Keratinocyte (primary cell): ENCODE data around the gene OR4D9. TPM values are rescaled to one million over a fixed set of nuclear protein-coding genes. Genes with fewer than 3 reads are reported as not detected.

ENCODE experiments used
- DNase-seq: peaks from one replicate; pipeline ENCODE4 v3.0.0-alpha.2; 2011; ENCODE audit warnings: low read depth, missing footprints, low spot score
- FAIRE-seq: peaks from 2 replicates; lab custom pipeline; 2011; peaks lifted over from hg19 to GRCh38; lab: Jason Lieb, UNC
- H2AFZ ChIP-seq: 2 replicates; pipeline ENCODE4 v1.6.0; 2012; ENCODE audit warnings: low read length, control low read depth, inconsistent platforms; ENCODE audit not compliant: control insufficient read depth
- H3K27ac ChIP-seq: 2 replicates; pipeline ENCODE4 v1.5.1; 2011; ENCODE audit warnings: low read length; ENCODE audit not compliant: control insufficient read depth, insufficient read depth
- H3K27me3 ChIP-seq: 3 replicates; pipeline ENCODE4 v1.6.0; 2011; ENCODE audit warnings: low read length; ENCODE audit not compliant: control insufficient read depth, insufficient read depth; ENCODE audit errors: extremely low read depth
- H3K36me3 ChIP-seq, 2 experiments: 2 replicates in 1 of 2; 3 replicates in 1 of 2; pipeline ENCODE4 v1.5.1; 2011; ENCODE audit warnings: low read length in 2 of 2, mild to moderate bottlenecking in 1 of 2; ENCODE audit not compliant: control insufficient read depth in 2 of 2, insufficient read depth in 2 of 2; ENCODE audit errors: extremely low read depth in 1 of 2
- H3K4me1 ChIP-seq: 3 replicates; pipeline ENCODE4 v1.5.1; 2011; ENCODE audit warnings: low read length; ENCODE audit not compliant: control insufficient read depth, insufficient read depth; ENCODE audit errors: extremely low read depth
- H3K4me2 ChIP-seq: 3 replicates; pipeline ENCODE4 v1.6.0; 2011; ENCODE audit warnings: low read depth, low read length; ENCODE audit not compliant: control insufficient read depth, insufficient read depth; ENCODE audit errors: extremely low read depth
- H3K4me3 ChIP-seq, 3 experiments: fragments of 200-600 bp in 1 of 3; sonication (generic) in 1 of 3; 2 replicates in 2 of 3; 3 replicates in 1 of 3; pipeline ENCODE4 v1.5.1; 2011 to 2016; ENCODE audit warnings: low read length in 3 of 3, mild to moderate bottlenecking in 3 of 3, control low read depth in 2 of 3, inconsistent platforms in 1 of 3, low read depth in 1 of 3, mixed read lengths in 1 of 3, mixed run types in 1 of 3, moderate library complexity in 1 of 3; ENCODE audit not compliant: control insufficient read depth in 2 of 3, insufficient read depth in 2 of 3; ENCODE audit errors: extremely low read depth in 1 of 3
- H3K79me2 ChIP-seq: 2 replicates; pipeline ENCODE4 v1.6.0; 2012; ENCODE audit warnings: low read length; ENCODE audit not compliant: control insufficient read depth, insufficient read depth
- H3K9ac ChIP-seq: 3 replicates; pipeline ENCODE4 v1.6.0; 2011; ENCODE audit warnings: low read length; ENCODE audit not compliant: control insufficient read depth, insufficient read depth; ENCODE audit errors: extremely low read depth
- H3K9me1 ChIP-seq: 3 replicates; pipeline ENCODE4 v1.6.0; 2011; ENCODE audit warnings: low read length; ENCODE audit not compliant: control insufficient read depth, insufficient read depth; ENCODE audit errors: extremely low read depth
- H3K9me3 ChIP-seq: 2 replicates; pipeline ENCODE4 v1.5.1; 2012; ENCODE audit warnings: low read depth, low read length; ENCODE audit not compliant: control insufficient read depth
- H4K20me1 ChIP-seq: 3 replicates; pipeline ENCODE4 v1.6.0; 2011; ENCODE audit warnings: low read length; ENCODE audit not compliant: control insufficient read depth, insufficient read depth; ENCODE audit errors: extremely low read depth
- CTCF ChIP-seq, 3 experiments: IDR thresholded peaks in 1 of 3; conservative IDR thresholded peaks in 1 of 3; optimal IDR thresholded peaks in 1 of 3; 2 replicates in 2 of 3; 3 replicates in 1 of 3; pipeline versions ENCODE3 to v1.5.1; 2011; ENCODE audit warnings: low read length in 3 of 3, mild to moderate bottlenecking in 3 of 3, moderate library complexity in 2 of 3, control low read depth in 1 of 3, inconsistent platforms in 1 of 3; ENCODE audit not compliant: insufficient read depth in 2 of 3; ENCODE audit errors: extremely low read depth in 1 of 3
- EZH2 ChIP-seq: IDR thresholded peaks from one replicate; pipeline ENCODE4 v1.6.1; 2012; ENCODE audit warnings: inconsistent platforms, mild to moderate bottlenecking, low read length, moderate library complexity
- dilution Hi-C: fragments of 300-500 bp; cut with MboI; formaldehyde crosslinking; loops from one replicate; pipeline ENCODE4 v1.7.0; 2020; ENCODE audit warnings: low sequenced_read_pairs; ENCODE audit not compliant: extremely low pct_ligation_motif_present
- polyA plus RNA-seq, 5 experiments: library from polyadenylated mRNA; depleted of rRNA in 3 of 5; stranded (reverse) in 3 of 5; stranded (forward) in 1 of 5; unstranded in 1 of 5; fragments of >200 nt; gene quantifications; 1 replicate in 1 of 5; 2 replicates in 3 of 5; 3 replicates in 1 of 5; pipeline versions ENCODE4 v1.2.1 to v1.2.3, GENCODE V29; 2011 to 2012; ENCODE audit warnings: missing spikeins in 2 of 5, low read depth in 1 of 5, low replicate concordance in 1 of 5

Gene OR4D9
- polyA plus RNA-seq, 1 donor (not counting 4 experiments of a cell fraction or from before 2014, with no cell fraction given), result not detected

- Histone ChIP-seq H3K79me2 (no peaks in the 10 kb centered on the region), H3K4me3 (peak overlapping the region; percentile 31 to 76 (median 59)), H3K9me1 (no peaks in the 10 kb centered on the region), H3K4me1 (peaks cover 5% of the 10 kb centered on the region), H3K27ac (peak overlapping the region; percentile 59), H3K27me3 (no peaks in the 10 kb centered on the region), H2AFZ (peak overlapping the region; percentile 77), H3K9ac (peak overlapping the region; percentile 74), H3K9me3 (no peaks in the 10 kb centered on the region), H4K20me1 (no peaks in the 10 kb centered on the region), H3K36me3 (no peaks in the 10 kb centered on the region), H3K4me2 (peak overlapping the region; percentile 70)
- FAIRE-seq (no peak), DNase-seq (no peak)
- TF ChIP-seq CTCF (optimal IDR thresholded peaks at IDR 0.05 in 1 of 3, IDR thresholded peaks at IDR 0.05 in 1 of 3, conservative IDR thresholded peaks at IDR 0.05 in 1 of 3; ENCODE audit: extremely low read depth in 1 of 3, insufficient read depth in 2 of 3, low read length in 3 of 3), result no peak
- no peak for TF ChIP-seq EZH2
- dilution Hi-C loops, result no loop called here
Observed at GRCh38 chr11:59555601-59556114, 44.3 kb downstream of the OR4D9 start.

GRCh38 chr11:59556115-59556916 is 45.0 kb downstream of the OR4D9 start:
- no peaks in the 10 kb centered on the region for H3K27me3 ChIP-seq
- peak overlapping the region; percentile 70 for H3K4me2 ChIP-seq
- no peaks in the 10 kb centered on the region for H3K36me3 ChIP-seq
- peak overlapping the region; percentile 31 to 76 (median 59) for H3K4me3 ChIP-seq
- H3K79me2 ChIP-seq, result no peaks in the 10 kb centered on the region
- no peaks in the 10 kb centered on the region for H3K9me3 ChIP-seq
- TF ChIP-seq EZH2 (no peak), CTCF (optimal IDR thresholded peaks at IDR 0.05 in 1 of 3, IDR thresholded peaks at IDR 0.05 in 1 of 3, conservative IDR thresholded peaks at IDR 0.05 in 1 of 3; ENCODE audit: extremely low read depth in 1 of 3, insufficient read depth in 2 of 3, low read length in 3 of 3) (no peak)
- peak overlapping the region; percentile 77 for H2AFZ ChIP-seq
- H3K9me1 ChIP-seq, result no peaks in the 10 kb centered on the region
- no peak for FAIRE-seq
- no peak for DNase-seq
- H3K27ac ChIP-seq, result peak overlapping the region; percentile 59
- dilution Hi-C loops, result no loop called here
- H3K9ac ChIP-seq, result peak overlapping the region; percentile 74
- H4K20me1 ChIP-seq, result no peaks in the 10 kb centered on the region
- peaks cover 5% of the 10 kb centered on the region for H3K4me1 ChIP-seq
